SK-N-SH treated with all-trans-retinoic acid at 6 μM for 48 hours (cell line): ENCODE results near the gene EIF4EBP2.

Experiments used
- GLIS3 ChIP-seq: fragments of 250-450 bp; sonication (Bioruptor Pico); IDR thresholded peaks from 2 replicates; pipeline ENCODE4 v1.5.0; 2020; ENCODE audit warnings: mild to moderate bottlenecking, moderate library complexity
- PATZ1 ChIP-seq: fragments of 250-450 bp; sonication (Bioruptor Pico); IDR thresholded peaks from 2 replicates; pipeline ENCODE4 v1.8.0; 2020; ENCODE audit warnings: mild to moderate bottlenecking, moderate library complexity, borderline replicate concordance
- POU6F1 ChIP-seq: fragments of 250-450 bp; sonication (Bioruptor Pico); IDR thresholded peaks from 2 replicates; pipeline ENCODE4 v1.8.0; 2021; ENCODE audit warnings: low read depth, mild to moderate bottlenecking, moderate library complexity, borderline replicate concordance
- TSHZ2 ChIP-seq: fragments of 250-450 bp; sonication (Bioruptor Pico); IDR thresholded peaks from 2 replicates; pipeline ENCODE4 v1.5.0; 2020; ENCODE audit warnings: mild to moderate bottlenecking, moderate library complexity
- ZFP30 ChIP-seq: fragments of 450-650 bp; formaldehyde crosslinking; IDR thresholded peaks from 2 replicates; pipeline ENCODE4 v1.5.0; 2022; ENCODE audit warnings: mild to moderate bottlenecking, moderate library complexity
- ZNF8 ChIP-seq: fragments of 450-650 bp; formaldehyde crosslinking; IDR thresholded peaks from 2 replicates; pipeline ENCODE4 v1.5.0; 2020; ENCODE audit warnings: mild to moderate bottlenecking, moderate library complexity

GRCh38 chr10:70417568-70417967, 13.6 kb downstream of the EIF4EBP2 start:
- no peak for TF ChIP-seq GLIS3 (CRISPR knock-in tag)
- TF ChIP-seq TSHZ2 (CRISPR knock-in tag): no peak
- no peak for TF ChIP-seq ZNF8
- TF ChIP-seq ZFP30 (CRISPR knock-in tag): no peak
- TF ChIP-seq POU6F1 (CRISPR knock-in tag): no peak
- TF ChIP-seq PATZ1 (CRISPR knock-in tag): no peak
